ENCODE results near the gene COMMD6.

COMMD6 gene

DNA sequence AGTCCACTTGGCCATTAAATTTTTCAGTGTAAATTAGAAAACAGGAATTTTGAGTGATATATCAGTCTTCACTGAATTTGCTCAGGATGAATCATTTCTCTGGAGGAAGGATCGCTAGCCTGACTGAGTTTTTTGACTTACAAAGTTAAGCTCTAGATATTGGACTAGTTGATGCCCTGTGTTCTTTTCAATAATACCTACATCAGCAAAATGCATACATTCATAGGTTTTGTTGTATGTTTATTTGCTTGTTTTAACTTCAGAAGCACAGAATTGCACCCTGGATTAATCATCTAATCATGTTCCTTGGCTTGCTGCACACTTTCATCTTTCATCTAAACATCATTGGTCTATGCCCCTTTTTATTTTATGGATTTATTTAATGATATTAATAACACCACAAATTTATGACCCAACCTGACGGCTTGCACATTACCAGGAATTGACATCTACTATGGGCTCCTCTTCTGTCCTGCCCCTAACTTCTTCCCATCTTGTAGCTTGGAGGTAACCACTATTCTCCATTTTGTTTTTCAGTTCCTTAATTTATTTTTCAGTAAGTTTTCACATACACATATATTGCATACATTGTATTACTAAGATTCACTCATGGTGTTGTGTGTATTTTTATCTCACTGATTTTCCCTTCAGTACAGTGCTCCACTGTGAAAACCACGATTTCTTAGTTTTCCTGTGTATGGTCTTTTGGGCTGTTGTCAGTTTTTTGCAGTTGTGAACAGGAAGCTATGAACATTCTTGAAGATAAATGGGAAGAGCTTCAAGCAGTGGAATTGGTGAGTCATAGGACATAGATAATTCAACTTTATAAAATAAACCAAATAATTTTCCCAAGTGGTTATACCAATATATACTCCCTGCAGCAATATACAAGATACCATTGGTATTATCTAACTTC, 23.3 kb downstream of the COMMD6 start:
- Histone ChIP-seq H3K4me3 (ENCODE audit: severe bottlenecking) (no peak overlapping the region), H3K27me3 (ENCODE audit: insufficient read depth, poor library complexity, severe bottlenecking) (no peaks in the 10 kb centered on the region), H3K9me3 (ENCODE audit: severe bottlenecking) (no peaks in the 10 kb centered on the region), H3K4me1 (ENCODE audit: insufficient read depth, poor library complexity, severe bottlenecking) (no peaks in the 10 kb centered on the region), H3K27ac (ENCODE audit: poor library complexity, severe bottlenecking) (no peak overlapping the region), H3K36me3 (ENCODE audit: low read depth) (no peaks in the 10 kb centered on the region)
- DNase-seq (ENCODE audit: low spot score) (no peak), ATAC-seq (ENCODE audit: low read depth) (no peak)
- TF ChIP-seq, protein P1, sequence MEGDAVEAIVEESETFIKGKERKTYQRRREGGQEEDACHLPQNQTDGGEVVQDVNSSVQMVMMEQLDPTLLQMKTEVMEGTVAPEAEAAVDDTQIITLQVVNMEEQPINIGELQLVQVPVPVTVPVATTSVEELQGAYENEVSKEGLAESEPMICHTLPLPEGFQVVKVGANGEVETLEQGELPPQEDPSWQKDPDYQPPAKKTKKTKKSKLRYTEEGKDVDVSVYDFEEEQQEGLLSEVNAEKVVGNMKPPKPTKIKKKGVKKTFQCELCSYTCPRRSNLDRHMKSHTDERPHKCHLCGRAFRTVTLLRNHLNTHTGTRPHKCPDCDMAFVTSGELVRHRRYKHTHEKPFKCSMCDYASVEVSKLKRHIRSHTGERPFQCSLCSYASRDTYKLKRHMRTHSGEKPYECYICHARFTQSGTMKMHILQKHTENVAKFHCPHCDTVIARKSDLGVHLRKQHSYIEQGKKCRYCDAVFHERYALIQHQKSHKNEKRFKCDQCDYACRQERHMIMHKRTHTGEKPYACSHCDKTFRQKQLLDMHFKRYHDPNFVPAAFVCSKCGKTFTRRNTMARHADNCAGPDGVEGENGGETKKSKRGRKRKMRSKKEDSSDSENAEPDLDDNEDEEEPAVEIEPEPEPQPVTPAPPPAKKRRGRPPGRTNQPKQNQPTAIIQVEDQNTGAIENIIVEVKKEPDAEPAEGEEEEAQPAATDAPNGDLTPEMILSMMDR (IDR thresholded peaks at IDR 0.05; ENCODE audit: poor library complexity, severe bottlenecking) = no peak

DNA sequence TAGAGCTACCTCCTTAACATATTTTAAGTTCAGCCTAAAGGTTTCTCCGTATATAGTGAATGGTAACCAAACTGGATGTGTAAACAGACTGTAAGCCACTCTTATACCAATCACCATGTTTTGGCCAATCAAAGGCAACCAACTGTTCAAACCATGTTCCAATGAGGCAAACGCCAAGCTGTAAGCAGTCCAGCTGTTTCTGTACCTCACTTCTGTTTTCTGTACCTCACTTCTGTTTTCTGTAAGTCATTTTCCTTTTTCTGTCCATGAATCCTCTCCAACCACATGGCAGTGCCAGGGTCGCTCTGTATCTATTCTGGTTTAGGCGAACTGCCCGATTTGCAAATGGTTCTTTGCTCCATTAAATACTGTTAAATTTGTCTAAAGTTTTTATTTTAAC, 24.4 kb downstream of the COMMD6 start:
- DNase-seq (ENCODE audit: low spot score) = no peak
- no peaks in the 10 kb centered on the region for H3K4me1 ChIP-seq (ENCODE audit: insufficient read depth, poor library complexity, severe bottlenecking)

DNA sequence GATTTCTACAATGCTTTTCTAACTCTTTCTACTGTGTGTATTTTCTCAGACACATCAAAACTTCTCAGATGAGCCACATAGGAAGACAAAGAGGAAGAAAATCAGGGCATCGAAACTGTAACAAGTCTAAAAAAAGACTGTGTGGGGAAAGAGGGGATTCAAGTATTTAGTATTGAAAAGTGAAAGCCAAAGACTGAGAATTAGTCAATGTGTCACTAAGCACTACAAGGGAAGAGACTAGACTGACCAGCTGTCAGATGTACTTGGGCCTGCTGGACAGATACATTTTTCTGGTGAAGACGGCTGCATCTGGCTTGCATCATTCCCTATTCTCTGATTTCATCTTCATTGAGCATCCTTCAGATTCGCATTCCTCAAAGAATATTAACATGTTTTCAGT, 25.4 kb downstream of the COMMD6 start:
- ATAC-seq (ENCODE audit: low read depth) (no peak), DNase-seq (ENCODE audit: low spot score) (no peak)
- TF ChIP-seq, protein P1 (IDR thresholded peaks at IDR 0.05; ENCODE audit: poor library complexity, severe bottlenecking) = no peak
- H3K27me3 ChIP-seq (ENCODE audit: insufficient read depth, poor library complexity, severe bottlenecking) = no peaks in the 10 kb centered on the region
- H3K4me3 ChIP-seq (ENCODE audit: severe bottlenecking) = no peak overlapping the region
- H3K4me1 ChIP-seq (ENCODE audit: insufficient read depth, poor library complexity, severe bottlenecking) = no peaks in the 10 kb centered on the region
- no peak overlapping the region for H3K27ac ChIP-seq (ENCODE audit: poor library complexity, severe bottlenecking)
- H3K36me3 ChIP-seq (ENCODE audit: low read depth) = no peaks in the 10 kb centered on the region
- H3K9me3 ChIP-seq (ENCODE audit: severe bottlenecking) = no peaks in the 10 kb centered on the region

More for the DNA sequence above, 24.4 kb downstream of the COMMD6 start:
- no peak for ATAC-seq (ENCODE audit: low read depth)
- TF ChIP-seq, protein P1 (IDR thresholded peaks at IDR 0.05; ENCODE audit: poor library complexity, severe bottlenecking) = no peak
- H3K4me3 ChIP-seq (ENCODE audit: severe bottlenecking) = no peak overlapping the region
- no peak overlapping the region for H3K27ac ChIP-seq (ENCODE audit: poor library complexity, severe bottlenecking)
- no peaks in the 10 kb centered on the region for H3K9me3 ChIP-seq (ENCODE audit: severe bottlenecking)
- H3K27me3 ChIP-seq (ENCODE audit: insufficient read depth, poor library complexity, severe bottlenecking) = no peaks in the 10 kb centered on the region
- H3K36me3 ChIP-seq (ENCODE audit: low read depth) = no peaks in the 10 kb centered on the region

DNA sequence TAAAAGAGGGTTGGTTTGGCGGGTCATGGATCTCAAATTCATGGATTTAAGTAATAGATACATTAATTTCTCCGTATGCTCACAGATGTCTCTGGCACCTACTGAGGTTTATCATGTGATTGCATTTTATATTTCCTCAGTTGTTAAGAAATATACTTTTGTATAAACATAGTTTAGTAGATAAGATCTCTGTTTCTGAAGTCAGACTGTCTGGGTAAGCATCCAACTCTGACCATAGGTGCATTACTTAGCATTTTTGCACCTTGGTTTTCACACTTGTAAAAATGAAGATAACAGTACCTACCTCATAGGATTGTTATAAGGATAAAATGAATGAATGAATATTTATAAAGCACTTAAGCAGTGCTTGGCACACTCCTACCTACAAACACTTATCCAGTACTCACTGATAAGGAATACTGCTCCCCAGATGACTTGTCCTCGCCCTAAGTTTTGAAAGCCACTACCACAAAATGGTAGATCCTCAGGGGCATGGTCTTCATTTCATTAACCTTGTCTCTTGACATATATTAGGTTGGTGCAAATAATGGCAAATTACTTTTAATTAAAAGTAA, 26.5 kb downstream of the COMMD6 start:
- no peaks in the 10 kb centered on the region for H3K4me1 ChIP-seq (ENCODE audit: insufficient read depth, poor library complexity, severe bottlenecking)
- ATAC-seq (ENCODE audit: low read depth) = no peak
- H3K27ac ChIP-seq (ENCODE audit: poor library complexity, severe bottlenecking) = no peak overlapping the region

More for the DNA sequence above, 26.5 kb downstream of the COMMD6 start:
- DNase-seq (ENCODE audit: low spot score) = no peak
- no peaks in the 10 kb centered on the region for H3K36me3 ChIP-seq (ENCODE audit: low read depth)
- TF ChIP-seq, protein P1 (IDR thresholded peaks at IDR 0.05; ENCODE audit: poor library complexity, severe bottlenecking) = no peak
- H3K9me3 ChIP-seq (ENCODE audit: severe bottlenecking) = no peaks in the 10 kb centered on the region
- H3K27me3 ChIP-seq (ENCODE audit: insufficient read depth, poor library complexity, severe bottlenecking) = no peaks in the 10 kb centered on the region
- H3K4me3 ChIP-seq (ENCODE audit: severe bottlenecking) = no peak overlapping the region

Data from RWPE2 (cell line).